ENCODE data around the gene TRIO. TPM values are rescaled to one million over a fixed set of nuclear protein-coding genes. Genes with fewer than 3 reads are reported as not detected.

The TRIO gene
- polyA plus RNA-seq, 3 donors = 83.4 to 102 (median 96.1) TPM

GRCh38 chr5:14145435-14146334 is 2.5 kb downstream of the TRIO start:
- no peak for DNase-seq (ENCODE audit: low read depth in 3 of 3, low spot score in 2 of 3)

- DNase-seq (ENCODE audit: low read depth in 3 of 3, low spot score in 2 of 3) = no peak
Measured at GRCh38 chr5:14146725-14147124, 3.6 kb downstream of the TRIO start.

- DNase-seq (ENCODE audit: low read depth in 3 of 3, low spot score in 2 of 3) = no peak
Measured at GRCh38 chr5:14147210-14147609, 4.1 kb downstream of the TRIO start.

GRCh38 chr5:14148483-14148882 is 5.3 kb downstream of the TRIO start:
- no peak for DNase-seq (ENCODE audit: low read depth in 3 of 3, low spot score in 2 of 3)

- no peak for DNase-seq (ENCODE audit: low read depth in 3 of 3, low spot score in 2 of 3)
Measured at GRCh38 chr5:14148890-14149671, 5.9 kb downstream of the TRIO start.

- no peak for DNase-seq (ENCODE audit: low read depth in 3 of 3, low spot score in 2 of 3)
Measured at GRCh38 chr5:14149672-14150274, 6.6 kb downstream of the TRIO start.

GRCh38 chr5:14151416-14151815 is 8.3 kb downstream of the TRIO start:
- DNase-seq (ENCODE audit: low read depth in 3 of 3, low spot score in 2 of 3) = no peak

GRCh38 chr5:14153071-14153864 is 10.1 kb downstream of the TRIO start:
- DNase-seq (ENCODE audit: low read depth in 3 of 3, low spot score in 2 of 3) = no peak

- no peak for DNase-seq (ENCODE audit: low read depth in 3 of 3, low spot score in 2 of 3)
Measured at GRCh38 chr5:14153932-14154731, 11.0 kb downstream of the TRIO start.

GRCh38 chr5:14155075-14155474 is 11.9 kb downstream of the TRIO start:
- no peak for DNase-seq (ENCODE audit: low read depth in 3 of 3, low spot score in 2 of 3)

GRCh38 chr5:14155739-14156138 is 12.6 kb downstream of the TRIO start:
- DNase-seq (ENCODE audit: low read depth in 3 of 3, low spot score in 2 of 3) = no peak

GRCh38 chr5:14156290-14156649 is 13.1 kb downstream of the TRIO start:
- no peak for DNase-seq (ENCODE audit: low read depth in 3 of 3, low spot score in 2 of 3)

GRCh38 chr5:14156650-14157492 is 13.7 kb downstream of the TRIO start:
- DNase-seq (ENCODE audit: low read depth in 3 of 3, low spot score in 2 of 3) = no peak

GRCh38 chr5:14157493-14157782 is 14.3 kb downstream of the TRIO start:
- no peak for DNase-seq (ENCODE audit: low read depth in 3 of 3, low spot score in 2 of 3)

GRCh38 chr5:14158890-14159666 is 15.9 kb downstream of the TRIO start:
- DNase-seq (ENCODE audit: low read depth in 3 of 3, low spot score in 2 of 3) = no peak

- DNase-seq (ENCODE audit: low read depth in 3 of 3, low spot score in 2 of 3) = no peak
Measured at GRCh38 chr5:14161825-14162556, 18.8 kb downstream of the TRIO start.
